Measurements from ENCODE around the gene HLA-A.

The HLA-A gene

DNA sequence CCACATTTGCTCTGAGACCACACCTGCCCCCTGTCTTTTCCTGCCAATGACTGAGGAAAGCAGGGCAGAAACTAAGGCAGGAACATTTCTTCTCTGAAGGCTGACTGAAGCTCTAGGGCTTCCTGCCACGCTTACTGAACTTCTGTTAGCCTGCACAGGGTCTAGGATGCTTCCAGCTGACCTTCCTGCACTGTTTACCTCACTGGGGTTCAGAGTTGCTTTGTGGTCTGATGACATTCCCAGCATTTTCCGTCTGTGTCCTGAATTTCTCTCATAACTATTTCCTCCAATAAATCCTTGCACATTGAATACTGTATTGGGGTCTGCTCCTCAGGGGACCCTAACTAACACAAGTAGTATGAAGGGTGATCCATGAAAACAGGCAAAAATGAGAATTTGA lies 29.5 kb upstream of the HLA-A start:
- Histone ChIP-seq H2AFZ (ENCODE audit: low read length) (no peak overlapping the region), H3K18ac (ENCODE audit: low read length) (no peak overlapping the region), H3K4me2 (ENCODE audit: insufficient read depth, low read length, poor library complexity, severe bottlenecking) (no peak overlapping the region), H3K36me3 (replicated peaks in 1 of 2; ENCODE audit: control insufficient read depth in 2 of 2, insufficient read depth in 2 of 2, low read length in 2 of 2) (no peaks in the 10 kb centered on the region), H2AK5ac (ENCODE audit: low read depth, low read length) (no peak overlapping the region), H3K23ac (ENCODE audit: low read depth, low read length, poor library complexity) (no peak overlapping the region), H3K9me3 (replicated peaks in 1 of 2; ENCODE audit: control insufficient read depth in 2 of 2, insufficient read depth in 1 of 2, low read depth in 1 of 2, low read length in 2 of 2) (no peaks in the 10 kb centered on the region), H2BK15ac (ENCODE audit: low read length) (no peak overlapping the region), H3K14ac (ENCODE audit: low read length) (no peak overlapping the region), H4K91ac (ENCODE audit: low read depth, low read length, poor library complexity) (no peak overlapping the region), H3K27me3 (ENCODE audit: control insufficient read depth in 3 of 3, insufficient read depth in 3 of 3, low read depth in 1 of 3, low read length in 3 of 3) (peaks cover 0 to 20% (median 0%) of the 10 kb centered on the region in 3 experiments), H3K79me1 (ENCODE audit: low read depth, low read length) (peaks cover 2% of the 10 kb centered on the region), H3K4ac (ENCODE audit: low read length) (no peak overlapping the region), H3K9ac (ENCODE audit: low read depth, low read length, poor library complexity) (no peak overlapping the region), H2BK12ac (ENCODE audit: low read length) (no peak overlapping the region), H3K27ac (replicated peaks; ENCODE audit: low read length) (no peak overlapping the region), H3K4me1 (ENCODE audit: control insufficient read depth in 2 of 2, insufficient read depth in 1 of 2, low read depth in 1 of 2, low read length in 2 of 2) (no peaks in the 10 kb centered on the region), H4K8ac (ENCODE audit: low read depth, low read length) (no peak overlapping the region), H3K4me3 (ENCODE audit: low read length in 2 of 2) (no peak overlapping the region), H2BK120ac (ENCODE audit: low read depth, low read length) (no peak overlapping the region), H2BK5ac (ENCODE audit: low read length) (no peak overlapping the region)
- no peak for DNase-seq (ENCODE audit: low spot score)
- no CpG with 5 or more reads among the region's 2 CpGs for WGBS, 2 donors (ENCODE audit: extremely low coverage in 2 of 2, insufficient read length in 2 of 2, insufficient replicate concordance in 1 of 2)

DNA sequence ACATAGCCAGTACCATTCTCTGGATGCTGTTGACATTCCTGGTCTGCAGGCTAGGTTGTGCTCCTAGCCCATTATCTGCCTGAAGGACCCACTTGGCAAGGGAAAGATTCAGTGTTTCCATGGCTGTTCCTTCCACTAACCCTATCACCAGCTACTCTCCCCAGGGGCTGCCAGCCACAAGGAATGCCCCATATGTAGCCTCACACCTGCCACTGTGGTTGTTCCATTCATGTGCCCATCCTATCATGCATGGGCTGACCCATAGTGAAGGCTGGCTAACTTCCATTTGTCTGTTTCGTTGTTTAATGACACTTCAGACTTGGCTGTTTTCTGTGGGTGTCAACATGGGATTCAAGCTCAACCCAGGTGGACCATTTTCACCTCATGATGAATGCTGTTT lies 25.6 kb upstream of the HLA-A start:
- H4K91ac ChIP-seq (ENCODE audit: low read depth, low read length, poor library complexity): no peak overlapping the region
- H3K27ac ChIP-seq (replicated peaks; ENCODE audit: low read length): no peak overlapping the region
- no peak overlapping the region for H3K4me3 ChIP-seq (ENCODE audit: low read length in 2 of 2)
- H3K4me1 ChIP-seq (ENCODE audit: control insufficient read depth in 2 of 2, insufficient read depth in 1 of 2, low read depth in 1 of 2, low read length in 2 of 2): no peaks in the 10 kb centered on the region
- no peak overlapping the region for H3K14ac ChIP-seq (ENCODE audit: low read length)
- no peak overlapping the region for H3K4ac ChIP-seq (ENCODE audit: low read length)
- no peak overlapping the region for H2BK15ac ChIP-seq (ENCODE audit: low read length)
- H3K79me1 ChIP-seq (ENCODE audit: low read depth, low read length): no peaks in the 10 kb centered on the region
- peak overlapping the region; percentile 21 for H4K8ac ChIP-seq (ENCODE audit: low read depth, low read length)
- no peak overlapping the region for H3K18ac ChIP-seq (ENCODE audit: low read length)
- H2AK5ac ChIP-seq (ENCODE audit: low read depth, low read length): no peak overlapping the region
- H3K4me2 ChIP-seq (ENCODE audit: insufficient read depth, low read length, poor library complexity, severe bottlenecking): no peak overlapping the region
- no peak overlapping the region for H2BK12ac ChIP-seq (ENCODE audit: low read length)
- H2BK120ac ChIP-seq (ENCODE audit: low read depth, low read length): no peak overlapping the region
- H2BK5ac ChIP-seq (ENCODE audit: low read length): no peak overlapping the region
- peaks cover 0 to 11% (median 0%) of the 10 kb centered on the region in 3 experiments for H3K27me3 ChIP-seq (ENCODE audit: control insufficient read depth in 3 of 3, insufficient read depth in 3 of 3, low read depth in 1 of 3, low read length in 3 of 3)
- no peak overlapping the region for H3K9ac ChIP-seq (ENCODE audit: low read depth, low read length, poor library complexity)
- H2AFZ ChIP-seq (ENCODE audit: low read length): no peak overlapping the region
- no CpG with 5 or more reads among the region's 1 CpG for WGBS, 2 donors (ENCODE audit: extremely low coverage in 2 of 2, insufficient read length in 2 of 2, insufficient replicate concordance in 1 of 2)
- H3K36me3 ChIP-seq (replicated peaks in 1 of 2; ENCODE audit: control insufficient read depth in 2 of 2, insufficient read depth in 2 of 2, low read length in 2 of 2): no peaks in the 10 kb centered on the region
- no peaks in the 10 kb centered on the region for H3K9me3 ChIP-seq (replicated peaks in 1 of 2; ENCODE audit: control insufficient read depth in 2 of 2, insufficient read depth in 1 of 2, low read depth in 1 of 2, low read length in 2 of 2)
- DNase-seq (ENCODE audit: low spot score): no peak
- no peak overlapping the region for H3K23ac ChIP-seq (ENCODE audit: low read depth, low read length, poor library complexity)

DNA sequence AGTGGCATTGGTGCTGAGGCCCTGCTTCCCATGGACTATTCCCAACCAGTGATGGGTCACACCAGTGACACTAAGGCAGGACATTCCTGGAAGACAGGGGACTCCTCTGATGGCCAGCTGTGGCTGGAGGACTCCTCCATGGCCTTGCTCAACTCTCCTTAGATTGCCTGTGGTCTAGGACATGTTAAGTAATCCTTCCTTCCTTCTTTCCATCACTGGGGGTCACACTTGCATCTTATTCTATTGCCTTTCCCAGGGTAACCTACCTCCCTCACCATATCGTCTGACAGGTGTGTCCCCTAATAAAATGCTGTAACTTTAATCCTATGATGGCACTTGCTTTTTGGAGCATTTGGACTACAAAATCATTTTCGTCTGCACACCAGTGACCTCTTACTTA lies 24.5 kb upstream of the HLA-A start:
- no peak overlapping the region for H3K4me3 ChIP-seq (ENCODE audit: low read length in 2 of 2)
- no peak overlapping the region for H2AK5ac ChIP-seq (ENCODE audit: low read depth, low read length)
- no peak overlapping the region for H2BK12ac ChIP-seq (ENCODE audit: low read length)
- H3K9me3 ChIP-seq (replicated peaks in 1 of 2; ENCODE audit: control insufficient read depth in 2 of 2, insufficient read depth in 1 of 2, low read depth in 1 of 2, low read length in 2 of 2): no peaks in the 10 kb centered on the region
- H3K18ac ChIP-seq (ENCODE audit: low read length): no peak overlapping the region
- H3K4me1 ChIP-seq (ENCODE audit: control insufficient read depth in 2 of 2, insufficient read depth in 1 of 2, low read depth in 1 of 2, low read length in 2 of 2): no peaks in the 10 kb centered on the region
- H3K36me3 ChIP-seq (replicated peaks in 1 of 2; ENCODE audit: control insufficient read depth in 2 of 2, insufficient read depth in 2 of 2, low read length in 2 of 2): no peaks in the 10 kb centered on the region
- H3K4me2 ChIP-seq (ENCODE audit: insufficient read depth, low read length, poor library complexity, severe bottlenecking): no peak overlapping the region
- H2BK5ac ChIP-seq (ENCODE audit: low read length): no peak overlapping the region
- no peak for DNase-seq (ENCODE audit: low spot score)
- H3K27me3 ChIP-seq (ENCODE audit: control insufficient read depth in 3 of 3, insufficient read depth in 3 of 3, low read depth in 1 of 3, low read length in 3 of 3): peaks cover 0 to 13% (median 0%) of the 10 kb centered on the region in 3 experiments
- no peak overlapping the region for H4K91ac ChIP-seq (ENCODE audit: low read depth, low read length, poor library complexity)
- no peak overlapping the region for H3K9ac ChIP-seq (ENCODE audit: low read depth, low read length, poor library complexity)
- no peak overlapping the region for H3K23ac ChIP-seq (ENCODE audit: low read depth, low read length, poor library complexity)
- H4K8ac ChIP-seq (ENCODE audit: low read depth, low read length): no peak overlapping the region
- no CpG with 5 or more reads among the region's 2 CpGs for WGBS, 2 donors (ENCODE audit: extremely low coverage in 2 of 2, insufficient read length in 2 of 2, insufficient replicate concordance in 1 of 2)
- H3K27ac ChIP-seq (replicated peaks; ENCODE audit: low read length): no peak overlapping the region
- no peak overlapping the region for H3K4ac ChIP-seq (ENCODE audit: low read length)
- H3K14ac ChIP-seq (ENCODE audit: low read length): no peak overlapping the region
- H2BK15ac ChIP-seq (ENCODE audit: low read length): no peak overlapping the region
- no peak overlapping the region for H2AFZ ChIP-seq (ENCODE audit: low read length)
- H3K79me1 ChIP-seq (ENCODE audit: low read depth, low read length): no peaks in the 10 kb centered on the region
- no peak overlapping the region for H2BK120ac ChIP-seq (ENCODE audit: low read depth, low read length)

DNA sequence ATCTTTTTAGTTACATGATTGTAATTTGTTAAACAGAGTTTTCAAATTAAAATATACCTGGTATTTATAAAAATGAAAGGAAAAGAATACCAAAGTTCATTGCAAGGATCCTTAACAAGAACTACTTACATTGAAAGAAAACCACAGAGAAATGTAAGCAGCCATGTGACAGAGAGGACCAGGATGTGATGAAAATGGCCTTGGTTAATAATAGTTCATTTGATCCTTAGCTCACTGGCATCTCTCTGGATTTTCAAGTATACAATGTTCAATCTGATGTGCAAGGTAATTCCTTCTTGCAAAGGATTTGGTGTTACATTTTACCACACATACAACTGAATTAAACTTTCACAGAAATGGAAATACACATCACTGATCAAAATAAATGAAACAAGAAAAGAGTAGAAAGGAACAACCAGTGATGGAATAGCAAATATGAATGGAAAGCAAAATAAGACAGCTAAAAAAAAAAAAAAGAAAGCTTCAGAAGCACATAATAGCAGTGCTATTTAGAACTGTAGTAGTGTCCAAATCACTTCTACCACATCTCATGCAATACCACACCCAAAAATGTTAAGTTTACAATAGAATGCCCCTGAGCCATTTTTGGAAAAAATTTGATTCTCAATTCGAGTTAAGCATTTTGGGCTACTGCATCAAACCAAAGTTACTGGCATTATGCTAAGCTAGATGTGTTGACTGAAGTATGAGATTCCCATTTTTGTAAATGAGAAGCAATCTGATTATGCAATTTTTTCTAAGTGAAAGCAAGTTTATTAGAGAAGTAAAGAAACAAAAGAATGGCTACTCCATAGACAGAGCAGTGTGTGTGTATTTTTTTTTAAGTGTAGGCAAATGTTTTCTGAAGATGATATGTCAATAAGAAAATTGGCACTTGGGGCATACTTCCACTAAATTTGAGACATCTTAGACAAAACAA lies 22.6 kb upstream of the HLA-A start:
- Histone ChIP-seq H3K79me1 (ENCODE audit: low read depth, low read length) (no peaks in the 10 kb centered on the region), H2AFZ (ENCODE audit: low read length) (no peak overlapping the region), H3K14ac (ENCODE audit: low read length) (no peak overlapping the region), H2BK15ac (ENCODE audit: low read length) (no peak overlapping the region), H3K9ac (ENCODE audit: low read depth, low read length, poor library complexity) (no peak overlapping the region), H3K23ac (ENCODE audit: low read depth, low read length, poor library complexity) (no peak overlapping the region), H2BK5ac (ENCODE audit: low read length) (no peak overlapping the region), H2BK120ac (ENCODE audit: low read depth, low read length) (no peak overlapping the region), H3K9me3 (replicated peaks in 1 of 2; ENCODE audit: control insufficient read depth in 2 of 2, insufficient read depth in 1 of 2, low read depth in 1 of 2, low read length in 2 of 2) (no peaks in the 10 kb centered on the region), H2AK5ac (ENCODE audit: low read depth, low read length) (no peak overlapping the region), H3K18ac (ENCODE audit: low read length) (no peak overlapping the region), H3K4ac (ENCODE audit: low read length) (no peak overlapping the region), H3K27me3 (ENCODE audit: control insufficient read depth in 3 of 3, insufficient read depth in 3 of 3, low read depth in 1 of 3, low read length in 3 of 3) (peaks cover 0 to 17% (median 0%) of the 10 kb centered on the region in 3 experiments), H3K4me3 (ENCODE audit: low read length in 2 of 2) (no peak overlapping the region), H4K8ac (ENCODE audit: low read depth, low read length) (no peak overlapping the region), H3K27ac (replicated peaks; ENCODE audit: low read length) (no peak overlapping the region), H3K4me2 (ENCODE audit: insufficient read depth, low read length, poor library complexity, severe bottlenecking) (no peak overlapping the region), H3K36me3 (replicated peaks in 1 of 2; ENCODE audit: control insufficient read depth in 2 of 2, insufficient read depth in 2 of 2, low read length in 2 of 2) (no peaks in the 10 kb centered on the region), H2BK12ac (ENCODE audit: low read length) (no peak overlapping the region), H4K91ac (ENCODE audit: low read depth, low read length, poor library complexity) (no peak overlapping the region), H3K4me1 (ENCODE audit: control insufficient read depth in 2 of 2, insufficient read depth in 1 of 2, low read depth in 1 of 2, low read length in 2 of 2) (no peaks in the 10 kb centered on the region)
- WGBS, 2 donors (ENCODE audit: extremely low coverage in 2 of 2, insufficient read length in 2 of 2, insufficient replicate concordance in 1 of 2): no CpG with 5 or more reads among the region's 1 CpG
- no peak for DNase-seq (ENCODE audit: low spot score)

All from neuronal stem cell (in vitro differentiated cells).